Measurements from ENCODE around the gene ASIC3. TPM values are rescaled to one million over a fixed set of nuclear protein-coding genes. Genes with fewer than 3 reads are reported as not detected.
"Not testable (repeated sequence)": the region's sequence is repeated elsewhere in the genome, so short reads cannot be mapped to it uniquely, and the experiment has no call there.

The ASIC3 gene
- total RNA-seq, 4 donors from 2014 or later = 1.3 to 2.9 (median 2.1) TPM

DNA sequence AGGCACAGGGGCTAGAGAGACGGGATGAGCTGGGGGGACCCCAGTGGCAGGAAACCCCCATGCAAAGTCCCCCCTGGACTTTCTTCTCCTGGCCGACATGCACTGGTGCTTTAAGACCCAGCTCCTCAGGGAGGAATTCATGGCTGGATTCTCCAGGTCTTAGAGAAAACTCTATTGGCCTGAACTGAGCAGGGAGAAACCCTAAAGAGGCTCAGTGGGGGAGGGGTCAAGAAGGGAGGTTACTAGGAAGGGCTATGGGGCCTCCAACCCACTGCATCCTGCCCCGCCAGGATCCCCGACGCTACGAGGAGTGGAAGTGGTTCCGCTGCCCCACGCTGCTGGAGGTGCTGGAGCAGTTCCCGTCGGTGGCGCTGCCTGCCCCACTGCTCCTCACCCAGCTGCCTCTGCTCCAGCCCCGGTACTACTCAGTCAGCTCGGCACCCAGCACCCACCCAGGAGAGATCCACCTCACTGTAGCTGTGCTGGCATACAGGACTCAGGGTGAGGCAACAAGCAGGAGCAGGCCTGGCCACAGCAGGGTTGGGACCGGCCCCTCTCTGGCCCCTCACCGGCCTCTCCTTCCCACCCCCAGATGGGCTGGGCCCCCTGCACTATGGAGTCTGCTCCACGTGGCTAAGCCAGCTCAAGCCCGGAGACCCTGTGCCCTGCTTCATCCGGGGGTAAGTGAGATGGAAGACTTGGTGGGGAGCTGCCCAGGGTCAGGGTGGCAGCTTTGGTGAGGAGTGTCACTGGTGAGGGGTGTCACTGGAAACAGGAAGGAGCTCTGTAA is 37.8 kb upstream of the ASIC3 start:
- Histone ChIP-seq H3K4me3 (no peak overlapping the region), H3K27me3 (peaks cover 0 to 76% (median 24%) of the 10 kb centered on the region in 4 donors), H3K4me1 (peaks cover 35 to 43% (median 38%) of the 10 kb centered on the region in 4 donors), H3K27ac (replicated peaks in 1 of 4) (no peak overlapping the region), H3K9me3 (no peaks in the 10 kb centered on the region), H3K36me3 (peaks cover 0 to 41% (median 2%) of the 10 kb centered on the region in 4 donors)
- intact Hi-C loops (cut with DNase I) = loop anchor here (10.0 kb wide), 1 partner anchor 236 kb away; no protein-coding TSS in a partner anchor
- DNase-seq (ENCODE audit: extremely low spot score) = no peak
- TF ChIP-seq, protein P1, sequence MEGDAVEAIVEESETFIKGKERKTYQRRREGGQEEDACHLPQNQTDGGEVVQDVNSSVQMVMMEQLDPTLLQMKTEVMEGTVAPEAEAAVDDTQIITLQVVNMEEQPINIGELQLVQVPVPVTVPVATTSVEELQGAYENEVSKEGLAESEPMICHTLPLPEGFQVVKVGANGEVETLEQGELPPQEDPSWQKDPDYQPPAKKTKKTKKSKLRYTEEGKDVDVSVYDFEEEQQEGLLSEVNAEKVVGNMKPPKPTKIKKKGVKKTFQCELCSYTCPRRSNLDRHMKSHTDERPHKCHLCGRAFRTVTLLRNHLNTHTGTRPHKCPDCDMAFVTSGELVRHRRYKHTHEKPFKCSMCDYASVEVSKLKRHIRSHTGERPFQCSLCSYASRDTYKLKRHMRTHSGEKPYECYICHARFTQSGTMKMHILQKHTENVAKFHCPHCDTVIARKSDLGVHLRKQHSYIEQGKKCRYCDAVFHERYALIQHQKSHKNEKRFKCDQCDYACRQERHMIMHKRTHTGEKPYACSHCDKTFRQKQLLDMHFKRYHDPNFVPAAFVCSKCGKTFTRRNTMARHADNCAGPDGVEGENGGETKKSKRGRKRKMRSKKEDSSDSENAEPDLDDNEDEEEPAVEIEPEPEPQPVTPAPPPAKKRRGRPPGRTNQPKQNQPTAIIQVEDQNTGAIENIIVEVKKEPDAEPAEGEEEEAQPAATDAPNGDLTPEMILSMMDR (IDR thresholded peaks at IDR 0.05) = no peak
- TF ChIP-seq POLR2A (IDR thresholded peaks at IDR 0.05; ENCODE audit: low read depth) (no peak), POLR2AphosphoS5 (IDR thresholded peaks at IDR 0.05) (no peak), EP300 (IDR thresholded peaks at IDR 0.05) (no peak)
- 27% methylated on average over 6 of the region's 18 CpGs for WGBS

DNA sequence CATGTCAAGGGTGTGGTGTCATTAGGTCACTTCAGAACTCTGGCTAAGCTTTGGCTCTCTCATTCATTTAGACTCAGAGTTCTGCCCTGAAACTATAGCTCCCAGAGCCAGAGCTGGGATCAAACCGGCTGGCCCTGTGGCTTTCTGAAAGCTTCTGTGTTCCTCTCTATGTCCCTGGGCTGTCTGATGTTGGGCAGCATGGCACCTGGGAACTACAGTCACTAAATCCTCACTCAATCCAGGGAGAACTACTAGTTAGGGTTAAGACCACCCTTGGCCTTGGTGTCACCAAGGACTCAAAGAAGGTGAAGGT is 37.3 kb upstream of the ASIC3 start:
- H3K36me3 ChIP-seq = peaks cover 0 to 36% (median 2%) of the 10 kb centered on the region in 4 donors
- no peak overlapping the region for H3K4me3 ChIP-seq
- WGBS = 40% methylated on average over 1 of the region's 1 CpG
- no peak for DNase-seq (ENCODE audit: extremely low spot score)
- peaks cover 0 to 82% (median 29%) of the 10 kb centered on the region in 4 donors for H3K27me3 ChIP-seq
- H3K4me1 ChIP-seq = peaks cover 35 to 43% (median 38%) of the 10 kb centered on the region in 4 donors
- intact Hi-C loops (cut with DNase I) = loop anchor here (10.0 kb wide), 1 partner anchor 236 kb away; no protein-coding TSS in a partner anchor
- TF ChIP-seq, protein P1 (IDR thresholded peaks at IDR 0.05) = no peak
- no peak for TF ChIP-seq EP300 (IDR thresholded peaks at IDR 0.05)
- TF ChIP-seq POLR2AphosphoS5 (IDR thresholded peaks at IDR 0.05) = no peak
- no peak for TF ChIP-seq POLR2A (IDR thresholded peaks at IDR 0.05; ENCODE audit: low read depth)
- no peaks in the 10 kb centered on the region for H3K9me3 ChIP-seq
- no peak overlapping the region for H3K27ac ChIP-seq (replicated peaks in 1 of 4)

DNA sequence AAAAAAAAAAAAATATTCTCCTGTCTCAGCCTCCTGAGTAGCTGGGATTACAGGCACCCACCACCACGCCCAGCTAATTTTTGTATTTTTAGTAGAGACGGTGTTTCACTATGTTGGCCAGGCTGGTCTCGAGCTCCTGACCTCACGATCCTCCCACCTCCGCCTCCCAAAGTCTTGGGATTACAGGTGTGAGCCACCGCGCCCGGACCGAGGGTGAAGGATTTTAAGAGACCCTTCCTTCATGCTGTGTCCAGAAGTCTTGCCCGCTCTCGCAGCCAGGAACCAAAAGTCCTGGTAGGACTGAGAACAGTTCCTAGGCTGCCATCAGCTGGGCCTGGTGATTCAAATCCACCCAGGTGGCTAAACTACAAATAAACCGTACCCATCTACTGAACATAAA is 36.7 kb upstream of the ASIC3 start:
- intact Hi-C loops (cut with DNase I) = loop anchor here (10.0 kb wide), 1 partner anchor 237 kb away; no protein-coding TSS in a partner anchor
- not testable (repeated sequence) for H3K27ac ChIP-seq (replicated peaks in 1 of 4); H3K9me3 ChIP-seq; DNase-seq (ENCODE audit: extremely low spot score); H3K4me3 ChIP-seq
- H3K36me3 ChIP-seq = peaks cover 0 to 30% (median 2%) of the 10 kb centered on the region in 4 donors
- 88% methylated on average over 12 of the region's 12 CpGs for WGBS
- H3K4me1 ChIP-seq = peaks cover 31 to 43% (median 38%) of the 10 kb centered on the region in 4 donors
- peaks cover 0 to 87% (median 32%) of the 10 kb centered on the region in 4 donors for H3K27me3 ChIP-seq

DNA sequence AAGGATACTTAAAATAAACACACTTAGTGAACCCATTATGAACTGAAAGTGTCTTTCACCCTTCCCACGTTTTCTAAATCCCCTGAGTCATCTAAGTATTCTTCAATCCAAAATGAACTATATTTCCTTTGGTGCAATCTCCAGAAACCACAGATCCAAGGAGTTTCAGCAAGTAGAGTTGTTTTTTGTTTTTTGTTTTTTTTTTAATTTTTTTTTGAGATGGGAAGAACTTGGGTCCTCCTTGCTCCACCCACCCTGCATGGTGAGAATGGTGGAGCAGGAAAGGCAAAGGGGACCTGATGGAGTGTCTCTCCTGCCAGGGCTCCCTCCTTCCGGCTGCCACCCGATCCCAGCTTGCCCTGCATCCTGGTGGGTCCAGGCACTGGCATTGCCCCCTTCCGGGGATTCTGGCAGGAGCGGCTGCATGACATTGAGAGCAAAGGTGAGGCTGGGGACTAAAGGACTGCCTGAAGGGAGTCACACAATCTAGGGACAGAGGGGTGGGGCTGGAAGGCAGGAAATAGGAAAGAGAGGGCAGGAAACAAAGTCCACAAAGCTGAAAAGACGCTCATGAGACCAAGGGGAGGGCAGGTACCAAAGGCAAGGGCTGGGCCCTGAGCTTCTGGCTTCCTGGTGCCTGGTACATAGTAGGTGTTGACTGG is 36.2 kb upstream of the ASIC3 start:
- TF ChIP-seq POLR2AphosphoS5 (IDR thresholded peaks at IDR 0.05) = no peak
- no peak for TF ChIP-seq POLR2A (IDR thresholded peaks at IDR 0.05; ENCODE audit: low read depth)
- TF ChIP-seq, protein P1 (IDR thresholded peaks at IDR 0.05) = no peak
- TF ChIP-seq EP300 (IDR thresholded peaks at IDR 0.05) = no peak
- no peaks in the 10 kb centered on the region for H3K9me3 ChIP-seq
- intact Hi-C loops (cut with DNase I) = loop anchor here (10.0 kb wide), 1 partner anchor 237 kb away; no protein-coding TSS in a partner anchor
- 83% methylated on average over 5 of the region's 6 CpGs for WGBS
- H3K27me3 ChIP-seq = peaks cover 0 to 93% (median 32%) of the 10 kb centered on the region in 4 donors
- peaks cover 0 to 29% (median 2%) of the 10 kb centered on the region in 4 donors for H3K36me3 ChIP-seq
- DNase-seq (ENCODE audit: extremely low spot score) = no peak
- peaks cover 29 to 43% (median 34%) of the 10 kb centered on the region in 4 donors for H3K4me1 ChIP-seq
- H3K4me3 ChIP-seq = no peak overlapping the region
- no peak overlapping the region for H3K27ac ChIP-seq (replicated peaks in 1 of 4)

DNA sequence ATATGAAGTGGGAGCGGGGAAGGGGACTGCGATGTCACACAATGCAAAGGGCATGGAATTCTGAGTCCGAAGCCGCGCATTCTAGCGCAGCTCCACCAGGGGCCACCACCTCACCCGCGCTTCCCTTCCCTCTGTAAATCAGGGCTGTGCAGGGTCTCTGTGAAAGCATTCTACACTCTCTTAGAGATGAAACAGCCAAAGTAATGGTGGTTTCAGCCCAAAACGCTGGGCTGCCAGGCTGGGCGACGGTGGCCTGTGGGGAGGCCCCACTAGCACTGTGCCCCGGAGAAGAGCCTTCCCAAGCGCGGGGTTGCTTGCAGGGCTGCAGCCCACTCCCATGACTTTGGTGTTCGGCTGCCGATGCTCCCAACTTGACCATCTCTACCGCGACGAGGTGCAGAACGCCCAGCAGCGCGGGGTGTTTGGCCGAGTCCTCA is 35.4 kb upstream of the ASIC3 start:
- TF ChIP-seq, protein P1 (IDR thresholded peaks at IDR 0.05) = peak; percentile 24 to 44 (median 25)
- no peak for TF ChIP-seq POLR2AphosphoS5 (IDR thresholded peaks at IDR 0.05)
- H3K36me3 ChIP-seq = peaks cover 0 to 29% (median 2%) of the 10 kb centered on the region in 4 donors
- peaks cover 0 to 93% (median 36%) of the 10 kb centered on the region in 4 donors for H3K27me3 ChIP-seq
- WGBS = 49% methylated on average over 12 of the region's 23 CpGs
- intact Hi-C loops (cut with DNase I) = loop anchor here (10.0 kb wide), 1 partner anchor 238 kb away; no protein-coding TSS in a partner anchor
- DNase-seq (ENCODE audit: extremely low spot score) = no peak
- peaks cover 28 to 44% (median 33%) of the 10 kb centered on the region in 4 donors for H3K4me1 ChIP-seq
- no peak overlapping the region for H3K27ac ChIP-seq (replicated peaks in 1 of 4)
- H3K4me3 ChIP-seq = peak overlapping the region in 2 of 4 donors; percentile 29 to 40
- H3K9me3 ChIP-seq = no peaks in the 10 kb centered on the region

Data from esophagus muscularis mucosa (tissue), 4 donors.